ENCODE results near the gene TMEM242. TPM values are rescaled to one million over a fixed set of nuclear protein-coding genes. Genes with fewer than 3 reads are reported as not detected.

The TMEM242 gene
- total and polyA plus RNA-seq, 2 of the 4 experiments (the other 2 are of a cell fraction) = 2.3 to 4.6 TPM

- Histone ChIP-seq H3K4me2 (ENCODE audit: low read depth, low read length) (no peak overlapping the region), H3K27me3 (ENCODE audit: control insufficient read depth, insufficient read depth, low read length) (peaks cover 36% of the 10 kb centered on the region), H3K9me1 (ENCODE audit: insufficient read depth, low read length) (no peaks in the 10 kb centered on the region), H4K20me1 (ENCODE audit: insufficient read depth, low read length) (no peaks in the 10 kb centered on the region), H3K56ac (ENCODE audit: extremely low read depth, insufficient read depth, low read length) (no peak overlapping the region), H3K4me3 (ENCODE audit: insufficient read depth, low read depth, low read length) (no peak overlapping the region), H3K36me3 (ENCODE audit: control insufficient read depth, insufficient read depth, low read length) (no peaks in the 10 kb centered on the region), H2BK20ac (ENCODE audit: low read depth, low read length) (no peak overlapping the region), H3K27ac (ENCODE audit: insufficient read depth, low read length) (no peak overlapping the region), H3K9ac (ENCODE audit: low read depth, low read length) (no peak overlapping the region), H3K18ac (ENCODE audit: low read depth, low read length) (no peak overlapping the region), H3K23ac (ENCODE audit: low read depth, low read length) (no peak overlapping the region), H4K8ac (ENCODE audit: low read depth in 2 of 2, low read length in 2 of 2) (no peak overlapping the region), H4K5ac (ENCODE audit: low read depth, low read length) (no peak overlapping the region), H2AK5ac (ENCODE audit: low read depth, low read length) (no peak overlapping the region), H3K4me1 (ENCODE audit: control insufficient read depth, insufficient read depth, low read length) (no peaks in the 10 kb centered on the region), H2BK120ac (ENCODE audit: low read depth, low read length) (no peak overlapping the region), H2BK5ac (ENCODE audit: low read depth, low read length, poor library complexity, severe bottlenecking) (no peak overlapping the region), H2AK9ac (replicated peaks; ENCODE audit: low read depth, low read length, poor library complexity) (no peak overlapping the region), H3K79me1 (ENCODE audit: low read depth in 1 of 2, low read length in 2 of 2) (no peaks in the 10 kb centered on the region), H2AFZ (replicated peaks; ENCODE audit: low read length, poor library complexity) (no peak overlapping the region), H2BK15ac (ENCODE audit: low read depth, low read length) (no peak overlapping the region), H4K91ac (ENCODE audit: insufficient read depth, low read depth, low read length) (no peak overlapping the region), H3K9me3 (ENCODE audit: control insufficient read depth, insufficient read depth, low read length) (peaks cover 9% of the 10 kb centered on the region), H3K4ac (ENCODE audit: low read depth, low read length) (no peak overlapping the region), H3K14ac (replicated peaks; ENCODE audit: low read depth, low read length) (no peak overlapping the region)
- CTCF ChIA-PET = no interaction called here
- TF ChIP-seq RFX5 (IDR thresholded peaks at IDR 0.05; ENCODE audit: low read depth, low read length) = no peak
- TF ChIP-seq ELK1 (IDR thresholded peaks at IDR 0.05; ENCODE audit: borderline replicate concordance, low read depth, low read length) = no peak
- TF ChIP-seq, protein P1, sequence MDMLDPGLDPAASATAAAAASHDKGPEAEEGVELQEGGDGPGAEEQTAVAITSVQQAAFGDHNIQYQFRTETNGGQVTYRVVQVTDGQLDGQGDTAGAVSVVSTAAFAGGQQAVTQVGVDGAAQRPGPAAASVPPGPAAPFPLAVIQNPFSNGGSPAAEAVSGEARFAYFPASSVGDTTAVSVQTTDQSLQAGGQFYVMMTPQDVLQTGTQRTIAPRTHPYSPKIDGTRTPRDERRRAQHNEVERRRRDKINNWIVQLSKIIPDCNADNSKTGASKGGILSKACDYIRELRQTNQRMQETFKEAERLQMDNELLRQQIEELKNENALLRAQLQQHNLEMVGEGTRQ (IDR thresholded peaks at IDR 0.05; ENCODE audit: low read depth, low read length) = no peak
- no peak for TF ChIP-seq FOS (IDR thresholded peaks at IDR 0.05; ENCODE audit: low read depth, low read length)
- no peak for TF ChIP-seq RCOR1 (IDR thresholded peaks at IDR 0.05; ENCODE audit: insufficient replicate concordance, low read length)
- TF ChIP-seq, protein P2, sequence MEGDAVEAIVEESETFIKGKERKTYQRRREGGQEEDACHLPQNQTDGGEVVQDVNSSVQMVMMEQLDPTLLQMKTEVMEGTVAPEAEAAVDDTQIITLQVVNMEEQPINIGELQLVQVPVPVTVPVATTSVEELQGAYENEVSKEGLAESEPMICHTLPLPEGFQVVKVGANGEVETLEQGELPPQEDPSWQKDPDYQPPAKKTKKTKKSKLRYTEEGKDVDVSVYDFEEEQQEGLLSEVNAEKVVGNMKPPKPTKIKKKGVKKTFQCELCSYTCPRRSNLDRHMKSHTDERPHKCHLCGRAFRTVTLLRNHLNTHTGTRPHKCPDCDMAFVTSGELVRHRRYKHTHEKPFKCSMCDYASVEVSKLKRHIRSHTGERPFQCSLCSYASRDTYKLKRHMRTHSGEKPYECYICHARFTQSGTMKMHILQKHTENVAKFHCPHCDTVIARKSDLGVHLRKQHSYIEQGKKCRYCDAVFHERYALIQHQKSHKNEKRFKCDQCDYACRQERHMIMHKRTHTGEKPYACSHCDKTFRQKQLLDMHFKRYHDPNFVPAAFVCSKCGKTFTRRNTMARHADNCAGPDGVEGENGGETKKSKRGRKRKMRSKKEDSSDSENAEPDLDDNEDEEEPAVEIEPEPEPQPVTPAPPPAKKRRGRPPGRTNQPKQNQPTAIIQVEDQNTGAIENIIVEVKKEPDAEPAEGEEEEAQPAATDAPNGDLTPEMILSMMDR (conservative IDR thresholded peaks at IDR 0.05; ENCODE audit: low read depth, low read length) = no peak
- TF ChIP-seq MXI1 (IDR thresholded peaks at IDR 0.05; ENCODE audit: borderline replicate concordance, low read depth, low read length) = no peak
- TF ChIP-seq MAZ (IDR thresholded peaks at IDR 0.05; ENCODE audit: borderline replicate concordance, low read depth, low read length) = no peak
- no peak for TF ChIP-seq CHD1 (IDR thresholded peaks at IDR 0.05; ENCODE audit: low read depth, low read length)
- TF ChIP-seq POLR2A (IDR thresholded peaks at IDR 0.05; ENCODE audit: low read depth, low read length) = no peak
- no peak for TF ChIP-seq BHLHE40 (IDR thresholded peaks at IDR 0.05; ENCODE audit: low read depth, low read length)
- TF ChIP-seq SMC3 (IDR thresholded peaks at IDR 0.05; ENCODE audit: low read depth, low read length) = no peak
- TF ChIP-seq RAD21 (IDR thresholded peaks at IDR 0.05; ENCODE audit: low read length) = no peak
- no peak for TF ChIP-seq NFE2L2 (IDR thresholded peaks at IDR 0.05; ENCODE audit: low read depth, low read length)
- TF ChIP-seq CEBPB (IDR thresholded peaks at IDR 0.05; ENCODE audit: low read depth, low read length) = no peak
- TF ChIP-seq MAFK (IDR thresholded peaks at IDR 0.05; ENCODE audit: low read depth, low read length) = no peak
- BruUV-seq (replicated peaks) = no TSS peak
- WGBS, 2 experiments (ENCODE audit: extremely low coverage in 2 of 2, insufficient read length in 1 of 2) = no CpG with 5 or more reads among the region's 1 CpG
- ATAC-seq (ENCODE audit: low read depth) = no peak
- dilution Hi-C loops (cut with HindIII; ENCODE audit: low sequenced_read_pairs, unreplicated experiment) (no loop called here), intact Hi-C loops (cut with micrococcal nuclease) (no loop called here), in situ Hi-C loops (cut with MboI; ENCODE audit: low sequenced_read_pairs) (no loop called here)
- no peak for DNase-seq
- POLR2A ChIA-PET (ENCODE audit: unreplicated experiment) = no interaction called here
These were observed 75.1 kb downstream of the TMEM242 start for GRCh38 chr6:157248264-157248663.
